Erythroblast (primary cell): ENCODE results near the gene LMAN2L.

Experiments used
- GATA1 ChIP-seq: IDR thresholded peaks from 2 replicates; pipeline ENCODE4 v1.6.1; 2011; ENCODE audit warnings: low read depth, mild to moderate bottlenecking, control low read depth, low read length, moderate library complexity
- POLR2A ChIP-seq: IDR thresholded peaks from 2 replicates; pipeline ENCODE4 v1.6.1; 2011; ENCODE audit warnings: mild to moderate bottlenecking, low read length

DNA sequence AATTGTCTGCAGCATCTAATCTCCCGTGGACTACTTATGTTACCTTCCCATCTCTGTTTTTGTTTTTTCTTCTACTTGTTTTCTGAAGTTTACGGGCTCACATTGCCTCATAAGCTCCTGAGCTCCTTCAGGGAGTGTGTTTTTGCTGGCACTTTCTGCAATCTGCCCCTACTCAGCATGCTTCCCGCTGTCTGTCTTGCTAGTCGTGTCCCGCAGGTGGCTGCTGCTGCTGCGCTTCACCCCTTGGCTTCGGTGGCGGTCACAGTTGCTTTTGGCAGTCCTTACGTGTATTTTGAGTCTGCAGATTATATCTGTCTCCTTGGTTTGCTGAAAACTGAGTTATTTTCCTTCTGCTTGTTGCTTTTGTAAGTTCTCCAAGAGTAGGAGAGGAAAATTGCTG lies 60.0 kb downstream of the LMAN2L start:
- no peak for TF ChIP-seq POLR2A
- TF ChIP-seq GATA1: no peak
